Activated CD4-positive, alpha-beta T cell treated with anti-CD3 and anti-CD28 coated beads, Interleukin-2, amount 10 ng/mL, durations not matched to agents 7 days and 5 days (primary cell): ENCODE results near the gene TBPL1. TPM values are rescaled to one million over a fixed set of nuclear protein-coding genes. Genes with fewer than 3 reads are reported as not detected.
"Not testable (repeated sequence)": the region's sequence is repeated elsewhere in the genome, so short reads cannot be mapped to it uniquely, and the experiment has no call there.

Experiments
- CTCF ChIA-PET: fragments of 350-600 bp; sonication (Branson Sonifier 250); formaldehyde crosslinking; loops from one replicate; lab custom pipeline; 2021; ENCODE audit warnings: antibody characterized with exemption; lab: Charles Lee
- POLR2A ChIA-PET: fragments of 350-600 bp; sonication (Branson Sonifier 250); formaldehyde crosslinking; loops from one replicate; lab custom pipeline; 2021; ENCODE audit warnings: antibody characterized with exemption; lab: Charles Lee
- DNase-seq: peaks from one replicate; pipeline ENCODE4 v3.0.0-alpha.2; 2020
- H3K27ac Mint-ChIP-seq: one replicate; pipeline ENCODE4 v1.8.0; 2021; ENCODE audit warnings: mild to moderate bottlenecking, moderate library complexity, mixed read lengths
- H3K27me3 Mint-ChIP-seq: one replicate; pipeline ENCODE4 v1.8.0; 2021; ENCODE audit warnings: mixed read lengths
- H3K36me3 Mint-ChIP-seq: one replicate; pipeline ENCODE4 v1.8.0; 2021; ENCODE audit warnings: low read depth, mixed read lengths
- H3K4me1 Mint-ChIP-seq: one replicate; pipeline ENCODE4 v1.8.0; 2021; ENCODE audit warnings: mixed read lengths
- H3K4me3 Mint-ChIP-seq: one replicate; pipeline ENCODE4 v1.8.0; 2021; ENCODE audit warnings: mild to moderate bottlenecking, moderate library complexity, mixed read lengths
- H3K9me3 Mint-ChIP-seq: one replicate; pipeline ENCODE4 v1.8.0; 2021; ENCODE audit warnings: mixed read lengths
- total RNA-seq, 2 experiments: library from RNA; stranded (reverse); gene quantifications; one replicate each; pipeline ENCODE4 v1.2.3, GENCODE V29; 2021

TBPL1 gene
- total RNA-seq, result 10 to 100 TPM; 26.0 to 34.9 TPM

DNA sequence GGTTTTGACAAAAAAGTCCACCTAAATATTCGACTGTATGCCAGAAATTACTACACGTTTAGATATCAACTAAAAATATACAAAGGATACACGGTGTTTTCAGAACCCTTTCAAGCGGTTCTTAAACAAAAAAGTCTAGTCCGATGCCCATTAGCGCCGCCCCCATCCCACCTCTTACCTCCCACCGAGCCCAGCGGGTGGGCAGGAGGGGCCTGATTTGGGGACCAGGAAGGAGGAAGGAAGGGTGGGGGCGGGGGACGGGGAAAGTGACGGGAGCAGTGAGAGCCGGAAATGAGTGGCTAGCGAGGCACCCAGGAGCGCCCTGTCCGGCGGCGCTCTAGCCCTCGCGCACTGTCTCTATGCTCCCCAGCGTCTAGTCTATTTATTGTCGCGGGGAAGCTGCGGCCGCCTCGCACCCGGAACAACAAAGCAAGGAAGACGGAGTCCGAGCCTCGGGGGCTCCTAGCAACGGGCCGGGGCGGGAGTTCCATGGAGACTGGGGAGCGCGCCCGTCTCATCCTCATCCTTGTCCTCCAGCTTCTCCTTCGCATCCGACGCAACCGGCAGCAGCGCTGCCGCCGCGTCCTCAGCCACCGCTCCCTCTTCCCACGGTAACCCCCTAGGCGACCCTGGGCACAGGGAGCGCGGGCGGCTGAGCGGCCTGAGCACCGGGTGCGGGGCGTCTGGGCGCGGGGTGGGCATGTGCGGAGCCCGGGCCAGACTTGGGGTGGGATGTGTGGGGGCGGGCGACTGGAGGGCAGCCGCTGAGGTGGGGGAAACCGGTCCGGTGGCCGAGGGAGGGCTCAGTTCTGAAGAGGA, at the start of gene TBPL1:
Gene TBPL1 (plus strand): TSS at position 410 of the 819 bp plus-strand sequence. CDS start 26,902 bp downstream, outside the sequence.
- H3K9me3 Mint-ChIP-seq, result no peaks in the 10 kb centered on the region
- peak within 1 kb of the TSS; percentile 90 for H3K27ac Mint-ChIP-seq
- POLR2A ChIA-PET, result no interaction called here
- H3K27me3 Mint-ChIP-seq, result no peaks in the 10 kb centered on the region
- CTCF ChIA-PET, result interaction anchor here (1.4 to 1.6 kb wide), 5 partner anchors 9 to 111 kb away, joined by 3 to 7 read pairs (median 4); no protein-coding TSS in a partner anchor
- H3K4me3 Mint-ChIP-seq, result peak within 1 kb of the TSS; percentile 94
- peak; percentile 89 for DNase-seq
- no peaks in the 10 kb centered on the region for H3K36me3 Mint-ChIP-seq
- H3K4me1 Mint-ChIP-seq, result peaks cover 41% of the 10 kb centered on the region

- H3K4me3 Mint-ChIP-seq, result no peak overlapping the region
- no peaks in the 10 kb centered on the region for H3K36me3 Mint-ChIP-seq
- DNase-seq, result no peak
- peaks cover 57% of the 10 kb centered on the region for H3K27me3 Mint-ChIP-seq
- POLR2A ChIA-PET, result no interaction called here
- H3K4me1 Mint-ChIP-seq, result no peaks in the 10 kb centered on the region
- CTCF ChIA-PET, result no interaction called here
- no peaks in the 10 kb centered on the region for H3K9me3 Mint-ChIP-seq
- H3K27ac Mint-ChIP-seq, result no peak overlapping the region
Measured at GRCh38 chr6:133903855-133904254, 49.2 kb upstream of the TBPL1 start.

- Mint-ChIP-seq H3K36me3 (no peaks in the 10 kb centered on the region), H3K4me3 (no peak overlapping the region), H3K4me1 (no peaks in the 10 kb centered on the region), H3K27me3 (peaks cover 52% of the 10 kb centered on the region), H3K27ac (no peak overlapping the region), H3K9me3 (no peaks in the 10 kb centered on the region)
- CTCF ChIA-PET, result interaction anchor here (0.6 to 1.2 kb wide), 3 partner anchors 9 to 20 kb away, joined by 3 to 4 read pairs (median 3); no protein-coding TSS in a partner anchor
- no peak for DNase-seq
- POLR2A ChIA-PET, result no interaction called here
Measured at GRCh38 chr6:133906050-133906449, 47.0 kb upstream of the TBPL1 start.

DNA sequence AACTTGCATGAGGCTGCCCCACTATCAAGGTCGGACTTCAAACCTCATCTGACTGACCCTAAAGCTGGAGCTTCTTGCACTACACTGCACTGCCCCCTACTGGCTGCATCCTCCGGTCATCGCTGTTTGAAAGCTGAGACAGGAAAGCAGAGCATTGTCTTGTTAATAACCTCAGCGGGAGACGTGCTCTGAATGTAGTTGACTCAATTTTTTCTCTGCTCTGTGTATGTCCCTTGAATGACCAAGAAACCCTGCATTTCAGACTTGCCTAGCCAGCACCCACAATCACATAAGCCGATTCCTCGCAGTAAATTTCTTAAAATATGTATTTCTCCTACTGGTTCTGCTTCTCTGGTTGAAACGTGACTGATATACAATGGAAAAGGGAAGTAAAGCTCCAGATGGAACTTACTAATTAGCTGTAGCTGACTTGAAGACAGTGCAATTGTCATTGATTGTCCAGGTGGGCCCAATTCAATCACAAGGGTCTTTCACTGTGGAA, 36.3 kb upstream of the TBPL1 start:
- no peak overlapping the region for H3K27ac Mint-ChIP-seq
- no peaks in the 10 kb centered on the region for H3K9me3 Mint-ChIP-seq
- H3K4me3 Mint-ChIP-seq, result no peak overlapping the region
- ChIA-PET CTCF (interaction anchor here (1.0 to 1.6 kb wide), 7 partner anchors 10 to 183 kb away, joined by 3 to 6 read pairs (median 4); no protein-coding TSS in a partner anchor), POLR2A (no interaction called here)
- H3K27me3 Mint-ChIP-seq, result peaks cover 40% of the 10 kb centered on the region
- H3K4me1 Mint-ChIP-seq, result peaks cover 3% of the 10 kb centered on the region
- no peaks in the 10 kb centered on the region for H3K36me3 Mint-ChIP-seq
- DNase-seq, result peak; percentile 78

DNA sequence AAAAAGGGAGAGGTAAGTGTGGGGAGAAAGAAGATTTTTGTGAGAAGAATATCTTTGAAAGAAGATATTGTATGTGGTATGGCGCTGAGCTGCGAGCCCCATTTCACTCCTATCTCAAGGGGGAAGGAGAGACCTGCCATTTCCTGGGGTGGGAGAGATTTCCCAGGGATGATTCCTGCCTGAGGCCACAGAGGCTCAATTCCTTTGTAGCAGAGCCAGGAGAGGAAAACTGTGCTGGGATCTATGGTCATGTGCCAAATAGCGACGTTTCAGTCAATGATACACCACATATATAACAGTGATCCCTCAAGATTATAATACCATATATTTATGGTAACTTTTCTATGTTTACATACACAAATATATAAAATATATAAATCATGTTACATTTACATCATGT, 35.2 kb upstream of the TBPL1 start:
- Mint-ChIP-seq H3K27me3 (peaks cover 34% of the 10 kb centered on the region), H3K4me3 (no peak overlapping the region), H3K4me1 (peaks cover 3% of the 10 kb centered on the region), H3K27ac (no peak overlapping the region), H3K9me3 (no peaks in the 10 kb centered on the region), H3K36me3 (no peaks in the 10 kb centered on the region)
- DNase-seq, result no peak
- POLR2A ChIA-PET, result no interaction called here
- CTCF ChIA-PET, result interaction anchor here (1.2 to 1.6 kb wide), 4 partner anchors 11 to 147 kb away, joined by 3 to 6 read pairs (median 4); no protein-coding TSS in a partner anchor

GRCh38 chr6:133918208-133918930, 34.7 kb upstream of the TBPL1 start:
- Mint-ChIP-seq H3K9me3 (no peaks in the 10 kb centered on the region), H3K27me3 (peaks cover 30% of the 10 kb centered on the region), H3K36me3 (no peaks in the 10 kb centered on the region), H3K4me1 (peaks cover 3% of the 10 kb centered on the region), H3K4me3 (no peak overlapping the region), H3K27ac (no peak overlapping the region)
- ChIA-PET CTCF (no interaction called here), POLR2A (no interaction called here)
- DNase-seq, result no peak

- no peaks in the 10 kb centered on the region for H3K36me3 Mint-ChIP-seq
Measured at GRCh38 chr6:133919362-133919761, 33.7 kb upstream of the TBPL1 start.

GRCh38 chr6:133921249-133921859, 31.7 kb upstream of the TBPL1 start:
- DNase-seq, result peak; percentile 80
- ChIA-PET CTCF (interaction anchor here (0.9 to 4.2 kb wide), 4 partner anchors 9 to 175 kb away, joined by 3 to 39 read pairs (median 3); no protein-coding TSS in a partner anchor), POLR2A (no interaction called here)
- no peak overlapping the region for H3K27ac Mint-ChIP-seq
- no peaks in the 10 kb centered on the region for H3K9me3 Mint-ChIP-seq
- peaks cover 3% of the 10 kb centered on the region for H3K4me1 Mint-ChIP-seq
- no peak overlapping the region for H3K4me3 Mint-ChIP-seq
- peaks cover 33% of the 10 kb centered on the region for H3K27me3 Mint-ChIP-seq
- no peaks in the 10 kb centered on the region for H3K36me3 Mint-ChIP-seq

More at GRCh38 chr6:133919362-133919761, 33.7 kb upstream of the TBPL1 start:
- Mint-ChIP-seq H3K9me3 (no peaks in the 10 kb centered on the region), H3K4me3 (no peak overlapping the region), H3K27ac (no peak overlapping the region), H3K4me1 (peaks cover 3% of the 10 kb centered on the region), H3K27me3 (peaks cover 29% of the 10 kb centered on the region)
- DNase-seq, result no peak
- ChIA-PET CTCF (no interaction called here), POLR2A (no interaction called here)

- Mint-ChIP-seq H3K27me3 (peaks cover 44% of the 10 kb centered on the region), H3K9me3 (no peaks in the 10 kb centered on the region), H3K4me3 (no peak overlapping the region), H3K4me1 (no peaks in the 10 kb centered on the region), H3K27ac (no peak overlapping the region), H3K36me3 (no peaks in the 10 kb centered on the region)
- DNase-seq, result peak; percentile 70
- ChIA-PET POLR2A (interaction anchor here (1.4 kb wide), 1 partner anchor 173 kb away, joined by 5 read pairs; no protein-coding TSS in a partner anchor), CTCF (interaction anchor here (0.7 to 4.2 kb wide), 19 partner anchors 9 to 178 kb away, joined by 3 to 39 read pairs (median 3); partner anchors contain the start of gene TBPL1)
Measured at GRCh38 chr6:133923938-133924593, 29.0 kb upstream of the TBPL1 start.

GRCh38 chr6:133931221-133931620, 21.8 kb upstream of the TBPL1 start:
- H3K4me1 Mint-ChIP-seq, H3K36me3 Mint-ChIP-seq, H3K9me3 Mint-ChIP-seq, POLR2A ChIA-PET, H3K4me3 Mint-ChIP-seq, CTCF ChIA-PET, H3K27ac Mint-ChIP-seq, DNase-seq: not testable (repeated sequence)
- H3K27me3 Mint-ChIP-seq, result peaks cover 48% of the 10 kb centered on the region

GRCh38 chr6:133936352-133936751, 16.7 kb upstream of the TBPL1 start:
- peaks cover 51% of the 10 kb centered on the region for H3K27me3 Mint-ChIP-seq
- DNase-seq, CTCF ChIA-PET, H3K9me3 Mint-ChIP-seq, POLR2A ChIA-PET, H3K4me1 Mint-ChIP-seq, H3K4me3 Mint-ChIP-seq, H3K27ac Mint-ChIP-seq, H3K36me3 Mint-ChIP-seq: not testable (repeated sequence)

- no peak for DNase-seq
- Mint-ChIP-seq H3K4me3 (no peak overlapping the region), H3K27me3 (peaks cover 45% of the 10 kb centered on the region), H3K36me3 (no peaks in the 10 kb centered on the region), H3K9me3 (peaks cover 5% of the 10 kb centered on the region), H3K4me1 (peaks cover 5% of the 10 kb centered on the region), H3K27ac (no peak overlapping the region)
- ChIA-PET CTCF (interaction anchor here (1.1 to 1.7 kb wide), 2 partner anchors 14 kb away, joined by 3 to 4 read pairs; partner anchors contain the start of gene TBPL1), POLR2A (no interaction called here)
Measured at GRCh38 chr6:133937909-133938308, 15.1 kb upstream of the TBPL1 start.
